Coronary artery (tissue), 2 donors: Measurements from ENCODE around the gene CNDP2.

Experiments used
- DNase-seq: peaks from one replicate; pipeline ENCODE4 v3.0.0-alpha.2; 2017; ENCODE audit warnings: low spot score
- H3K27ac ChIP-seq, 2 donors: fragments of 200-600 bp; sonication (generic); one replicate each; pipeline ENCODE4 v1.5.1; 2016 to 2019
- H3K4me3 ChIP-seq: fragments of 200-600 bp; sonication (generic); 2 replicates; pipeline ENCODE4 v1.5.1; 2016; ENCODE audit warnings: mild to moderate bottlenecking, moderate library complexity
- CTCF ChIP-seq: fragments of 200-600 bp; sonication (generic); IDR thresholded peaks from one replicate; pipeline ENCODE4 v1.5.1; 2019; ENCODE audit warnings: antibody characterized with exemption

Gene CNDP2

DNA sequence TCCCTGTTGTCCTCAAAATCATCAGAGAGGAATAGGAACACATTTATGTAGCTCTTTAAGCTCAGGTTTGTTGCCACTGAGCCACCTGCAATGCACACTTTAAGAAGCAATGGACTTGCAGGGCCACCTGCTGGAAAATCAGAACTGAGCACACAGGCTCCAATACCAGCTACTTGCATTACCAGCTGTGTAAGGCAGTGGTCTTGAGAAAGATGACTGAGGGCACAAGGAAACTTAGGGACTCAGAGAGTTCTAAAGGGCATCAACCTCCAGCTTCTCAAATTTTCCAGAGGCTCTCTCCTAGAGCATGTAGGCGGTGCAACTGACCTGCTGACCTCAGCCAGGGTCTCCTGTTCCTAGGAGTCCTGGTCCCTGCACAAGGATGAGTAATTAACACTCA lies 2.5 kb upstream of the CNDP2 start:
- TF ChIP-seq CTCF, result no peak
- Histone ChIP-seq H3K4me3 (no peak overlapping the region), H3K27ac (no peak overlapping the region)
- no peak for DNase-seq

DNA sequence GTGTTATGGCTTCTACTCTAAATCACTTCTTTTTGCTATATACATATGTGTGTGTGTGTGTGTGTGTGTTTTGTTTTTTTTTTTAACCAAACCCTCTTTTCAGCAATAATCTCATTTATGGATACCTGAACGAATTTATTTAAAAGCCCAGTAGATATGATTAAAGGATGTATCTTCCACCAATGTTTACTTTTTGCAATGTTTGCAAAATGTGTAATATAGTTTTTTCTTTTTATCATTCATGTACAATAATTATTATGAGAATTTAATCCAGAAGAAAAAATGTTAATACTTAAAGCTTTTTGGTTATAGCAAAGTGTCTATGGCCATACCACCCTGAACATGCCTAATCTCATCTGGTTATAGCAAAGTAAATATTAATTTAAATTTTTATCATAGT lies 1.6 kb upstream of the CNDP2 start:
- H3K27ac ChIP-seq, result no peak overlapping the region
- DNase-seq, result no peak
- TF ChIP-seq CTCF, result no peak

GRCh38 chr18:74496508-74497323 lies 553 bp downstream of the CNDP2 start:
- TF ChIP-seq CTCF, result no peak
- no peak for DNase-seq
- Histone ChIP-seq H3K27ac (peak overlapping the region; percentile 69 to 91), H3K4me3 (peak overlapping the region; percentile 81)

More for the DNA sequence above, 1.6 kb upstream of the CNDP2 start:
- no peak overlapping the region for H3K4me3 ChIP-seq

GRCh38 chr18:74497324-74497676 lies 1.1 kb downstream of the CNDP2 start:
- H3K27ac ChIP-seq, result peak overlapping the region in 1 of 2 donors; percentile 91
- TF ChIP-seq CTCF, result no peak
- no peak for DNase-seq
- peak overlapping the region; percentile 81 for H3K4me3 ChIP-seq

GRCh38 chr18:74497778-74498177 lies 1.6 kb downstream of the CNDP2 start:
- TF ChIP-seq CTCF, result no peak
- Histone ChIP-seq H3K4me3 (no peak overlapping the region), H3K27ac (no peak overlapping the region)
- no peak for DNase-seq

GRCh38 chr18:74498712-74499627 lies 2.8 kb downstream of the CNDP2 start:
- DNase-seq, result no peak
- no peak for TF ChIP-seq CTCF

More at GRCh38 chr18:74498712-74499627, 2.8 kb downstream of the CNDP2 start:
- Histone ChIP-seq H3K4me3 (no peak overlapping the region), H3K27ac (peak overlapping the region in 1 of 2 donors; percentile 56)
